GM21723 (cell line): ENCODE data around the gene TUBA4A.
"Not testable (repeated sequence)": the region's sequence is repeated elsewhere in the genome, so short reads cannot be mapped to it uniquely, and the experiment has no call there.

ENCODE experiments used
- ATAC-seq: cut with Tn5 transposase; IDR thresholded peaks from one replicate; pipeline ENCODE4 v1.9.1; 2021; ENCODE audit warnings: mild to moderate bottlenecking, moderate library complexity; ENCODE audit not compliant: unreplicated experiment

TUBA4A gene

DNA sequence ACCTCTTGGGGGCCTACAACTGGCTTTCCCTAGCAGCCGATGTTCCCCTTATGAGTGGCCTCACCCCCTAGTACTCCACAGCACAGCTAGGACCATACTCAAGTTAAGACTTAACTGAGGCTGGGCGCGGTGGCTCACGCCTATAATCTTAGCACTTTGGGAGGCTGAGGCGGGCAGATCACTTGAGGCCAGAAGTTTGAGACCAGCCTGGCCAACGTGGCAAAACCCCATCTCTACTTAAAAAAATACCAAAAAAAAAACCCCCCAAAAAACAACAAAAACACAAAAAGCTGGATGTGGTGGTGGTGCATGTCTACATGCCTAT is 33.4 kb upstream of the TUBA4A start:
- not testable (repeated sequence) for ATAC-seq

DNA sequence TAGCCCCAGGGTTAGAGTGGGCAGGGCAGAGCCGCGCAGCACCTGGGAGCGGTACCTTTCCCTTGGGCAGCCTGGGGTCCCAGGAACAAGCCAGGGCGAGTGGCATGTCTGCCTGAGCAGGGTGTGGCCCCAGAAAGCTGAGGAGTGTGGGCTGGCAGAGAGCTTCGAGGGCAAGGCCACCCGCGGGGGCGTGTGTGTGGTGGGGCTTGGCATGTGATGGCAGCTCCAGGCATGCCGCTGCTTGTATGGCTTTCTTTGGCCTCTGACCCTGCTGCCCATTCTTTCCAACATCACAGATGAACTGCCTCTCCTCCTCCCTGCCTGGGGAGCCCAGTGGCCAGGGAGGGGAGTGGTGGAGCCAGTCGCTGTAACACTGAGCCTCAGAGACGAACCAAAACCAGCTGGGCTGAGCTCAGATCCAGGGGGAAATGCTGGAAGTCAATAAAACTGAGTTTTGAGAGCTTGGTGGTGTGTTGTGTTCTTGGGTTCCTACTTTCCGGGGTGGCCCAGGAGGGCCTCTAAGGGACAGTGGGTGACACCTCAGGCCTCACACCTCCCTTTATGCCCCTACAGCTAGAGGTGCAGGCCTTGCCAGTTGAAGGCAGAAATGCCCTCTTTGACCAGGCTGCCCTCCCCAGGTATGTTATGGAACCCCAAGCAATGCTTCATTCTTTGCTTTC is 32.9 kb upstream of the TUBA4A start:
- no peak for ATAC-seq

DNA sequence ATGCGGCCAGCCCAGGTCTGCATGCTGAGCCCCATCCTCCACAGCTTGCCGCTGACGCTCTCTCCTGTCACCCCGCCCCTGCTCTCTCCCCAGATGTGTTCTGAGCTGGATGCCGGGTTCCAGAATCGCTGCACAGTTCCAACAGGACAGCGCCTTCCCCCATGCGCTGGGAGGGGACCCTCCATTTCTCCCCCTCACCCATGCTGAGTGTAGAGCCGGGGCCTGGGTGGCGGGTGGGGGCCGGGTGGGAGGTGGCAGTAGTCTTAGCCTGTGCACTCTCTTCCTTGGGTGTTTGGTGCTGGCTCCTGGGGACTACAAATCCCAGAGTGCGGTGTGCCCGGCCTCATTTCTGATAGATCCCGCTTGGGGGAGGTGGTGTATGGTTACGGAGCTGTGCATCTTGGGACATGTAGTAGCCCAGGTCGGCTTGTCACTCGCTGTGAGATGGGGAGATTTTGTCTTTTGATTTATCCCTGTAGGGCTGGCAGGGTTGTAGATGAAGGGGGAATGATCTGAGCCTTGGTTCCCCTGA is 32.2 kb upstream of the TUBA4A start:
- no peak for ATAC-seq

DNA sequence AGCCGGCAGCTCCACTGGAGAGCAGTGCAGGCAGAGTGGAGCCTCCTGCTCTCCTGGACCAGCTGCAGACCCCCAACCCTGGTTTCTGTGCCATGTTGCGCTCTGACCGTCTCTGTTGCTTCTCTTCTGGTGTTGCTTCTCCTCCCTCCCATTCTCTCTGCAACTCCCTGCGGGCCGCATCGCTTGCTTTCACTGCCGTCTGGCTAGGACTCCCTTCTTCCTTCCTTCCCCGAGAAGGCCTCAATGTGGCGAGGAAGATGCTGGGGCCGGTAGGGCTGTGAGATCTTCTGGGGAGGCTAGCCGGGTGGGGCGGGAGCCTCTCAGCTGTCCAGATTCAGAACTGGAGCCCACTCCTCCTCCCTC is 31.6 kb upstream of the TUBA4A start:
- ATAC-seq: no peak

DNA sequence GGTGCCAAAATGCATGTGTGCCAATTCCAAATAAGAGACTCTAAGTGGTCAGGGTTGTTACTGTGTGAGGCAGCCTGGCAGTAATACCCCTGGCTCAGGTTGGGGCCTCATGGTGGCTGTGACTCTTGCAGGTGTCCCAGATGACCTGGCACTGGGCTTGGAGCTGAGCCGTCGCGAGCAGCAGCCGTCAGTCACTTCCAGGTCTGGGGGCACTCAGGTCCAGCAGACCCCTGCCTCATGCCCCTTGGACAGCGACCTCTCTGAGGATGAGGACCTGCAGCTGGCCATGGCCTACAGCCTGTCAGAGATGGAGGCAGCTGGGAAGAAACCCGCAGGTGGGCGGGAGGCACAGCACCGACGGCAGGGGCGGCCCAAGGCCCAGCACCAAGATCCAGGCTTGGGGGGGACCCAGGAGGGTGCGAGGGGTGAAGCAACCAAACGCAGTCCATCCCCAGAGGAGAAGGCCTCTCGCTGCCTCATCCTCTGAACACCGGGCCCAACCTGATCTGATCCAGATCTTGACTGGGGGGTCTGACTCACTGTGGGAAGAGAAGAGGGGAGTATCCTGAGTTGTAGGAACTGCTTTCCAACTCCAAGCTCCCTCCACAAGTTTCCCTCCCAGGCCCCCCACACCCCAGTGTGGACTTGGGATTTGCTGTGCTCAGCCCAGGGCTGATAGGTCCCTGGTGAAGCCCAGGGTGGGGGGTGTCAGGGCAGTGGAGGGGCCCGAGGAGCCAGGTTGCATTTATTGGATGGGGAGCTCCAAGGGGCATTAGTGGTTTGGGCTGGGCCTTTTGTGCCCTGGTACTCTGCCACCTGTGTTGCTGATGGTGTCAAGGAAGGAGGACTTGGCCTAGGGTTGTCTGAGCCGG is 31.0 kb upstream of the TUBA4A start:
- ATAC-seq: no peak

DNA sequence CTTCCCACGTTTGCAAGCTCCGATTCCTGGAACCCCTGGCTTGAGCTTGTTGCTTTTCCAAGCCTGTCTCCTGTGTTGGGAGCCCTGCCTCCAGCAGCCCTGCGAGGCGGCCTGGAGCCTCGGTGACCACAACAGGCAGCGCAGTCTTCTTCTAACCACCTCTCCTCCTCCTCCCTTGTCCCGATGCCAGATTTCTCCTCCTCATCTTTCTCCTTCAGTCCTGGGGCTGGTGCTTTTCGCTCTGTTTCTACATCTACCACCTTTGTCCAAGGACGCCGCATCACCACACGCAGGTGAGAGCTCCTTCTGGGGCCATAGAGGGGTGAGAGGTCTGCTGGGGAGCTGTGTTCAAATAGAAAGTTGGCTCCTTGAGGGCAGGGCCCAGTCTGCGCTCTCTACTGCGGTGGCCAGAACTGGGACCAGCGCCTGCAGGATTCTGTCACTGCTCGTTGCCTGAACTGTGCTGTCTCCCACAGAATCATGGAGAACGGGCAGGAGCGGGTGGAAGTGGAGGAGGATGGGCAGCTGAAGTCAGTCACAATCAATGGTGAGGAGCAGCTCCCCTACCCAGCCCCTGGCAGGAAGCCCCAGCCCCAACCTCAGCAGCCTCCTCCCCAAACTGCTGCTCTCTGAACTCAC is 29.3 kb upstream of the TUBA4A start:
- no peak for ATAC-seq

DNA sequence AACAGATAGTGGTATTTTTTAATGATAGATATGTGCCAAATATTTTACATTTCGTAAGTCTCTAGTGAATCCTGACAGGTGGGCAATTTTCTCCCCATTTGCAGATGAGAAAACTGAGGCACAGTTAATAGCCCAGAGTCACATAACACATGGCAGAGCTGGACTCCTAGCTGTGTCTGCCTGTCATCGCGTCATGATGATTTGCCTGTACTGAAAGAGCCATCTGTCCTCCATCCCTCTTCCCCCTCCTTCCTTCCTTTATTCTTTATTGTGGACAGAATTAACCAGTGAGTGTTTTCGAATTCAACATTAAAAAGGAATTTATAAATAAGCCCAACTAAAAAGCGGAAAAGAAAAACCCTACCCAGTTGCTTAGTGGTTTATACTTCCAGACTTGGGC is 28.7 kb upstream of the TUBA4A start:
- ATAC-seq: no peak

DNA sequence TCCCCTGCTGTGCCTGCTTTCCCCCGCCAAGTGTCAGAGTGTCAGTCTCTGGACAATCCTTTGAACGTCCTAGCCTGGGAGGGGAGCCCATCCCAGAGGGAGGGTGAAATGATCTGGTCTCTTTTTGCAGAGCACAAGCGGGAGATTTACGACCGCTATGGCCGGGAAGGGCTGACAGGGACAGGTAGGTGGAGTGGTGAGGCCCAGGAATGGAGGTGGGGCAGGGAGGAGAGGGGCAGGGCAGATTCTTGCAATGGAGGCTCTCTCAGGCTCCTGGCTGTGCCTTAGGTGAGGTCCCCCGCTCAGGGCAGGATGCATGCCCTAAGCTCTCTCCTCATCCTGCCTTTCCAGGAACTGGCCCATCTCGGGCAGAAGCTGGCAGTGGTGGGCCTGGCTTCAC is 27.9 kb upstream of the TUBA4A start:
- ATAC-seq: no peak

DNA sequence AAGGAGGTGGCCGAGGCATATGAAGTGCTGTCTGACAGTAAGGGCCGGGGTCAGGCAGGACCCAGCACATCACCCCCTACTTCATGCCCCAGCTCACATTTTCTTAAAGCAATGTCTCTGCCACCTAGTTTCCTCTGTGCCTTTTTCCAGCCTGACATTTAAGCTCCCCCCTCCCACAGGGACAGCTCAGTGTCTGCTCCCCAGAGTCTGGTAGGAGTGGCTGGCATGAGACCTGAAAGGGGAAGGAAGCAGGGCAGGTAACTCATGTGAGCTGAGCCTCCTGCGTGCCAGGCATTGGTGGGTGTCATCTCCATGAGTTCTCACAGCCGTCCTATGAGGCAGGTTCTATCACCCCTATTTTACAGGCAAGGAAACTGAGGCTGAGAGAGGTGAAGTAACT is 26.9 kb upstream of the TUBA4A start:
- ATAC-seq: no peak

DNA sequence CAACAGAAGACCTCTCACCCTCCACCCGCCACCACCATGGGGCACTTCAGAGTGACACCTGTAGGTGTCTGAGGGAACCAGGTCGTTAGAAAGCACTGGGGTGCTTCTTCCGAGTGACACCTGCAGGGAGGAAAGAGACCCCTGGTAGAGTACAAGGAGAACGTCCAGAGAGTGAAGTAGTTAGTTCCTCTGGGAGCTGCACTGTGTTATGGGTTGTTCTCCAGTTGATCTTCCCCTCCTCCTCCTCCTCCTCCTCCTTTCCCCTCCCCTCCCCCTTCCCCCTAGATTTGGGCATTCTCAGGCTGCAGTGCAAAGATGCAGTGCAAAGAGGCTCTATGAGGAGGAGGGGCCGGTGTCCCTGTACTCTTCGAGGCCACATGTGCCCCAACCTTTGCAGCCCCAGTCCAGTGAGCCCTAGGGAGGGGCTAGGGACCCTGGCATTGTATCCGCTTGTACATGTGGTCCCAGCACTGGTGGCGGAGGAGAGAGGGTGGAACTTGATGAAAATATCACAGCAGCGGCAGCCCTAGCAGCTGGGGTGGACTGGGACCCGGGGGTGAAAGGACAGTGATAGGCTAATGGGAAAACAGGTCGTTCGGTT is 26.3 kb upstream of the TUBA4A start:
- ATAC-seq: no peak

DNA sequence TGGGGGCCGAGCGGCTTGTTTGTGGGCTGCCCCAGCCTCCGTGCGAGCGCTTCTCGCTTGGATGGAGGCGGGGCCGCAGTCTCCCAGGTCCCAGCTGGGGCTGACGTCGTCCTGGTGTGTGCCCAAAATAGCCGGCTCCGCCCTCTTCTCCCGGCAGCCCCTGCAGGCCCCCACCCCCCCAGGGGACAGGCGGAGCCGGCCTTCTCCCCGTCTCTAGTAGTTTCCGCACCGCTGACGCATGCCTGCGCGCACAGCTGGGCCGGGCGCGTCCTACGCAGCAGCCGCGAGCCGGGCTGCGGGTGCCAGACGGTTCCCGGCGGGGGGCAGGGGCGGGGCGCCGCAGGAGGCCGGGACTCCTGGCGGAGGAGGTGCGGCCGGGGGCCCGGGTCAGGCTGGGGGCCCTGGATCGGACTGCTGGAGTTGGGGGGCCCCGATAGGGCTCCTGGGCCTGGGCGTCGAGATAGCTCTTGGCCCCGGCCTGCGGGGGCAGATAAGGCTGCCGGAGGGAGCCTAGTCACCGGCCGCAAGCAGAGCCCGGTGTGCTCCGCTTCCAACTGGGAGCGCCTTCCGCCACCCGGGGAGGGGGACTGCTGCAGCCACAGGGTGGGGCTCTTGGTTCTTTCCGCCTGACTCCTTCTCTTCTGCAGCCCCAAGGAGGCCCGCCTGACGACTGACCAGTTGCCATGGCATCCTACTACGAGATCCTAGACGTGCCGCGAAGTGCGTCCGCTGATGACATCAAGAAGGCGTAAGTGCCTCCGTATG is 25.6 kb upstream of the TUBA4A start, which contains the start of gene DNAJB2:
DNAJB2 (plus strand) TSS at position 216 of the 765 bp plus-strand sequence; CDS start at position 684, 468 bp downstream.
- peak; percentile 88 for ATAC-seq

DNA sequence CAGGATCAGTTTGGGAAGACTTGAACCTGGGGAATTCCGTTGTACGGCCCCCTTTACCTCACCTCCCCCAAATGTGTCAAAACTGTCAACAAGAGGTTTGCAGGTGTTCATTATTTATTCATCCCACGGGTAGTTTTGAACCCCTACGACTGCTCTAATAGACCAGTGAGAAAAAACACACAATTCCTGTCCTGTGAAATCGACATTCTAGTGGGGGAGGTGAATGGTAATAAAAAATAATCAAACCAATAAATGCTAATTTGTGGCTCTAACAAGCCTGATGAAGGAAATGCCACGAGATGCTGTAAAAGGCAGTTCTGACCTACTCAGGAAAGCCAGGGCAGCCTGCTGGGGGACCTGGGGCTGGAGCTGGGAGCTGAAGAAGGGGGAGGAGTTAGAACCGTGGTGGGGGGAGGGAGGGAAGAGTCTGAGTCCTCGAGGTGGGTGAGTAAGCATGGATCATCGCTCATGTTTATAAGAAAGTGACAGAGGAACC is 25.0 kb upstream of the TUBA4A start:
- peak; percentile 5 for ATAC-seq

DNA sequence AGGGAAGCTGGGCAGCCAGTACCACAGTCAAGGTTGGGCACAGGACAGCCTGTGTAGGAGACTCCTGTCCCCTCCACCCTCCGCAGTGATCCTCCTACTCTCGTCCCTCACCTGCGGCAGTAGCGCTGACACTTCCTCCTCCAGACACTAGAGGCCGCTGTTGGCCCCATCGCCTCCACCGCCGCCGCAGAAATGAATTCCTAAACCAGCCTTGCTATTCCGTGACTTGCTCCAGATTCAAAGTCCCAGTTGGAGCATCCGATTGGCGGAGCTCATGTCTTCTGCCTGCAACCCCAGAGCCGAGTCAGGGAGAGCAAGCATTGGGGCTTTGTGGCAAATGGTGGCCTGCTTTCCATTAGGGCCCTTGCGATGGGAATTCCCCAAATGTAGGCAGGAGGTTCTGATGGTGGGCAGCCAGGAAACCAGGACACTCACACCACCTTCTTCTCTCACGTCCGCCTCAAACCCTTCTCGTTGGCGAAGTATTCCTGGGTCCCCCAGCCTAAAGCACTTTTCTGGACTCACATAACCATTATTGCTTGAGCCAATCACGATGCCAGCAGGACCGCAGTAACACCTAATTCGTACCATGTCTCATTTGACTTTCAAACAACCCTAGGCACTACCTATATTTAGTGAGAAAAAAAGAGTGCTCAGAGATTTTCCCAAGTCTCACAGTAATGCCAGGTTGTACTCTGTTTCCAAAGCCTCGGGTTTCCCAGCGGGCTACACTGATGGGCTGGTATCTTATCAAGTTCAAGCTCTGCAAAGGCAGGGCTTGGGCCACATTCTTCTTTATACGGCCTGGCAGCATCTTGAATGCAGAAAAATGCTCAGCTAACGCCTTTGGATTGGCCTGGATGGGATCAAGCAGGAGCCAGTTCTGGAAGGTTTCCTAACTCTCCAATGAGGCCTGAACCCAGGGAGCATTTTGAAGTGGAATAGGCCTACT is 24.3 kb upstream of the TUBA4A start:
- peak; percentile 24 for ATAC-seq

DNA sequence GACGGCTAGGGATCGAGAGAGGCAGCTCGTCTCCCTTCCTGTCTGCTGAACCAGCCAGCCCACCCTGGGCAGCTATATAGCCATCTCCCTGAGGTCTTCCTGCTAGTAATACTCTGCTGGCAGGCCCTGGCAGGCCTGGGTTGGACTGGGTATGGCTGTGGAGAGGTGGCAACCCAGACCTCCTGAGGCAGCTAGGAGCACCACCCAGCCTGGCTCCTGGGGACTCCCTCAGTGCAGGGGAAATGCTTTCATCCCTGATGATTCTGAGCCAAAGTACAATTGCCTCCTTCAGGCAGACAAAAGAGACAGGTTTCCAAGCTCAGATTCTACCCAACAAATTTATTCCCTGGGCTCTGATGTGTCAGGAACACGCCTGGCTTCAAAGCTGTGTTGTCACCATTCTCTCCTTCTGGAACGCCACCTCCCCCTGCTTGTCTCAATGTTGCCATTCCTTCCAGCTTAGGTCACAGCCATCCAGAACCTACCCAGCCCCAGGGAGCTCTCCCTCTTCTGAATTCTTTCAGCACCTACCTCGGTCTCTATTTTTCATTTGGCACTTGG is 20.7 kb upstream of the TUBA4A start:
- no peak for ATAC-seq

DNA sequence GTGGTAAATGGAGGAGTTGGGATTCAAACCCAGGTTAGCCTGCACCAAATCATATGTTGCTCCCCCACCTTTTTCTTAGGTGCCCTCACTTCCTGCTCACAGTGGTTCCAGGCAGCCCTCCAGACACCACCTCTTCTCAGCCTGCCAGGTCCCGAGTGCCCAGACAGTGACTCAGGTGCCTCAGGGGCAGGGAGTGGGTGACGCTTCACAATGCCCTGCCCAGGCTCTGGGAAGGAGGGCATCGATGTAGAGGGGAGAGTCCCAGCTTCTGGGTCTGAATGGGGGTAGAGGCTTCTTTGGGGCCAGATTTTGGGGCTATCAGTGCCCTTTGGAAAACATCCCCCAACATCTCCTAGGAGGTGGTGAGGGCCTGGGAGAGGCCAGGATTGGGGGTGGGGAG is 20.2 kb upstream of the TUBA4A start:
- ATAC-seq: no peak

DNA sequence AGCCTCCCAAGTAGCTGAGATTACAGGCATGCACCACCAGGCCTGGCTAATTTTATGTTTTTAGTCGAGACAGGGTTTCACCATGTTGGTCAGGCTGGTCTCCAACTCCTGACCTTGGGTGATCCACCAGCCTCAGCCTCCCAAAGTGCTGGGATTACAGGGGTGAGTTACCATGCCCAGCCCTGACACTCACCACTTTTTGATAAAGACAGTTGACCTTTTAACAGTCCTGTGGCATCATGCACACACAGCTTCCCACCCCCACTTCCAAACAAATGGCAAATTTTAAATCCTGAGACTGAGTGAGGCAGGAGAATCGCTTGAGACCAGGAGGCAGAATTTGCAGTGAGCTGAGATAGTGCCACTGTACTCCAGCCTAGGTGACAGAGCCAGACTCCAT is 19.3 kb upstream of the TUBA4A start:
- no peak for ATAC-seq

DNA sequence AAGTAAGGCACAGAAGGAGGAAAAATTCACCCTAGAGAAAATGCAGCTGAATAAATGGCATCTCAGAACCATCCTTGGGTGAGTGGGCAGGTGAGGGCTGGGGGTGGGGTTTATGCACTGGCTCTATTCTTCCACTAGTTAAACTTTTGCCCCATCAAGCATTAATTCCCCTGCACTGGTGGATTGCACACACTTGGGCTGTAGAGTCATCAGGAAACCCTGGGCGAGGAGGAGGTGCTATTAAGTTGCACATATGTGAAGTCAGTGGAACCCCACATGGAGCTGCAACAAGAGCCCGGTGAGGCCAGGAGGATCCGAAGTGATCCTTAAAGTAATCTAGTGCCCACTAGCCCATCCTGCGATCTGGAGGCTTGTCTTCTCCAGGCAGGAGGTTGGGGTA is 18.6 kb upstream of the TUBA4A start:
- ATAC-seq: no peak

DNA sequence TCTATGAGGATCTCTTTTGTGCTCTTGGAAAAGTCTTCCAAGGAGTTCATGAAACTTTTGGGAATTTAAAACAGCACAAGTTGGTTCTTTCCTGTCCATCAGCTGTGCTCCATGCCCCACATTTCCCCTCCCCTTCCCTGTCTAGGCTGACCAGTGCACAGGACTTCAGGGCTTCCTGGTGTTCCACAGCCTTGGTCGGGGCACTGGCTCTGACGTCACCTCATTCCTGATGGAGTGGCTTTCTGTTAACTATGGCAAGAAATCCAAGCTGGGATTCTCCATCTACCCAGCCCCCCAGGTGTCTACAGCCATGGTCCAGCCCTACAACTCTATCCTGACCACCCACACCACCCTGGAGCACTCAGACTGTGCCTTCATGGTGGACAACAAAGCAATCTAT is 17.3 kb upstream of the TUBA4A start:
- ATAC-seq: no peak

DNA sequence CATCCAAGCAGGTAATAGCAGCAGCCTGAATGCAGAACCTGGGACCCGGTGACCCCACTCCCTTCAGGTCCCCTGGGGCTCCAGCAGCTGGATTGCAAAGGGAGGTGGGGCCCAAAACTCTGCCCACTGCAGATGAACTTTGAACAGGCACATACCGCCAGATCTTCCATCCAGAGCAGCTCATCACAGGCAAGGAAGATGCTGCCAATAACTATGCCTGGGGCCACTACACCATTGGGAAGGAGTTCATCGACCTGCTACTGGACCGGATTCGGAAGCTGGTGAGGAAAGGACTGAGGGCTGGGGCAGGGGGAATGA is 16.3 kb upstream of the TUBA4A start:
- ATAC-seq: no peak
